AG08396 (cell line): ENCODE data around the gene SKI.

ENCODE experiments used
- DNase-seq: peaks from one replicate; pipeline ENCODE4 v3.0.0; 2012; ENCODE audit warnings: low spot score, mixed read lengths

SKI gene

GRCh38 chr1:2277741-2278488 is 49.8 kb downstream of the SKI start:
- no peak for DNase-seq

- no peak for DNase-seq
Observed at GRCh38 chr1:2278591-2279209, 50.6 kb downstream of the SKI start.

GRCh38 chr1:2279210-2279639 is 51.1 kb downstream of the SKI start:
- peak; percentile 78 for DNase-seq

GRCh38 chr1:2279817-2280216 is 51.7 kb downstream of the SKI start:
- no peak for DNase-seq

GRCh38 chr1:2282556-2283270 is 54.6 kb downstream of the SKI start:
- DNase-seq: no peak

GRCh38 chr1:2283371-2283990 is 55.4 kb downstream of the SKI start:
- DNase-seq: no peak

GRCh38 chr1:2283991-2284895 is 56.1 kb downstream of the SKI start:
- DNase-seq: no peak

GRCh38 chr1:2284932-2285331 is 56.8 kb downstream of the SKI start:
- no peak for DNase-seq

GRCh38 chr1:2286923-2287322 is 58.8 kb downstream of the SKI start:
- DNase-seq: no peak

GRCh38 chr1:2287649-2288048 is 59.5 kb downstream of the SKI start:
- DNase-seq: no peak

- no peak for DNase-seq
Observed at GRCh38 chr1:2288311-2288710, 60.2 kb downstream of the SKI start.

GRCh38 chr1:2288816-2289536 is 60.9 kb downstream of the SKI start:
- DNase-seq: no peak

- DNase-seq: no peak
Observed at GRCh38 chr1:2289607-2290006, 61.5 kb downstream of the SKI start.

GRCh38 chr1:2290171-2290578 is 62.1 kb downstream of the SKI start:
- DNase-seq: no peak

GRCh38 chr1:2290595-2291510 is 62.7 kb downstream of the SKI start:
- peak; percentile 93 for DNase-seq

- DNase-seq: no peak
Observed at GRCh38 chr1:2291577-2291976, 63.5 kb downstream of the SKI start.

- DNase-seq: no peak
Observed at GRCh38 chr1:2292725-2293450, 64.8 kb downstream of the SKI start.

GRCh38 chr1:2294033-2294724 is 66.1 kb downstream of the SKI start:
- DNase-seq: no peak

- no peak for DNase-seq
Observed at GRCh38 chr1:2294725-2295078, 66.6 kb downstream of the SKI start.
